GM12878 (cell line): ENCODE results near the gene MCF2L2. TPM values are rescaled to one million over a fixed set of nuclear protein-coding genes. Genes with fewer than 3 reads are reported as not detected.

ENCODE experiments used
- ATAC-seq: fragments of 200-7000 bp; cut with Tn5 transposase; 3 replicates; pipeline ENCODE4 v1.9.1; 2020; ENCODE audit warnings: mild to moderate bottlenecking, moderate library complexity
- BruUV-seq: library from RNA; stranded (reverse); fragments of 400-500 nt; replicated peaks from 2 replicates; lab custom pipeline; 2021; lab: Mats Ljungman, UMichigan
- CTCF ChIA-PET: fragments of 300-600 bp; sonication (Branson Sonifier 250); formaldehyde crosslinking; extraction: SDS; loops from one replicate; lab custom pipeline; 2021; ENCODE audit warnings: inconsistent platforms; lab: Yijun Ruan, JAX
- POLR2A ChIA-PET: fragments of 350-600 bp; formaldehyde crosslinking; extraction: SDS; loops from one replicate; lab custom pipeline; 2021; ENCODE audit warnings: inconsistent platforms; lab: Charles Lee
- RAD21 ChIA-PET: fragments of 300-600 bp; sonication (Branson Sonifier 250); formaldehyde crosslinking; loops from one replicate; lab custom pipeline; 2023; ENCODE audit warnings: antibody characterized with exemption; ENCODE audit not compliant: unreplicated experiment; lab: Charles Lee
- SMC1A ChIA-PET: fragments of 300-600 bp; sonication (Branson Sonifier 250); formaldehyde crosslinking; loops from one replicate; lab custom pipeline; 2023; ENCODE audit not compliant: unreplicated experiment, uncharacterized antibody; lab: Charles Lee
- DNase-seq: peaks from one replicate; pipeline ENCODE4 v3.0.0-alpha.2; 2011; ENCODE audit warnings: low read depth, low spot score
- FAIRE-seq: peaks from 3 replicates; lab custom pipeline; 2011; peaks lifted over from hg19 to GRCh38; lab: Jason Lieb, UNC
- H2AFZ ChIP-seq: 2 replicates; pipeline ENCODE4 v1.6.0; 2011; ENCODE audit warnings: low read depth, low read length, control low read depth; ENCODE audit not compliant: control insufficient read depth
- H3K27ac ChIP-seq: 2 replicates; pipeline ENCODE4 v1.5.1; 2011; ENCODE audit warnings: control low read depth; ENCODE audit not compliant: control insufficient read depth, insufficient read depth
- H3K27me3 ChIP-seq, 2 experiments: replicated peaks in 1 of 2; 2 replicates each; pipeline versions ENCODE4 v1.6.0 to v1.6.1; 2011; ENCODE audit warnings: low read length in 1 of 2; ENCODE audit not compliant: control insufficient read depth in 2 of 2, insufficient read depth in 2 of 2
- H3K36me3 ChIP-seq, 2 experiments: 2 replicates each; pipeline ENCODE4 v1.5.1; 2011; ENCODE audit warnings: low read length in 1 of 2; ENCODE audit not compliant: control insufficient read depth in 2 of 2, insufficient read depth in 2 of 2
- H3K4me1 ChIP-seq: 2 replicates; pipeline ENCODE4 v1.6.1; 2011; ENCODE audit warnings: mild to moderate bottlenecking, low read length, moderate library complexity, mixed read lengths; ENCODE audit not compliant: control insufficient read depth, insufficient read depth
- H3K4me2 ChIP-seq: 2 replicates; pipeline ENCODE4 v1.6.0; 2011; ENCODE audit warnings: control low read depth; ENCODE audit not compliant: control insufficient read depth, insufficient read depth
- H3K4me3 ChIP-seq: fragments of 200-600 bp; sonication (generic); 2 replicates; pipeline ENCODE4 v1.5.1; 2016
- H3K79me2 ChIP-seq: 2 replicates; pipeline ENCODE4 v1.6.0; 2011; ENCODE audit warnings: low read length; ENCODE audit not compliant: control insufficient read depth, insufficient read depth
- H3K9ac ChIP-seq: 2 replicates; pipeline ENCODE4 v1.8.0; 2011; ENCODE audit warnings: low read length, control low read depth, mixed read lengths; ENCODE audit not compliant: control insufficient read depth, insufficient read depth
- H3K9me3 ChIP-seq: replicated peaks from 3 replicates; pipeline ENCODE4 v1.5.1; 2011; ENCODE audit warnings: mild to moderate bottlenecking, low read length; ENCODE audit not compliant: control insufficient read depth, insufficient read depth
- H4K20me1 ChIP-seq: 2 replicates; pipeline ENCODE4 v1.6.0; 2011; ENCODE audit not compliant: control insufficient read depth, insufficient read depth
- ATF7 ChIP-seq: fragments of 450-650 bp; IDR thresholded peaks from 2 replicates; pipeline ENCODE4 v1.6.1; 2016; ENCODE audit warnings: low read depth, mild to moderate bottlenecking
- BCL3 ChIP-seq: IDR thresholded peaks from 2 replicates; pipeline ENCODE4 v1.6.1; 2011; ENCODE audit warnings: borderline replicate concordance, low read depth, mild to moderate bottlenecking, moderate library complexity, low read length; ENCODE audit not compliant: insufficient read depth, poor library complexity, severe bottlenecking
- CBX3 ChIP-seq: fragments of 200-600 bp; sonication (generic); IDR thresholded peaks from 2 replicates; pipeline ENCODE4 v1.6.1; 2016; ENCODE audit warnings: low read depth, borderline replicate concordance
- HDAC2 ChIP-seq: fragments of 200-600 bp; sonication (generic); IDR thresholded peaks from 2 replicates; pipeline ENCODE4 v1.6.1; 2017
- MTA2 ChIP-seq: fragments of 450-650 bp; IDR thresholded peaks from 2 replicates; pipeline ENCODE4 v1.6.1; 2016; ENCODE audit warnings: low read depth, mild to moderate bottlenecking, moderate library complexity
- NBN ChIP-seq: fragments of 450-650 bp; IDR thresholded peaks from 2 replicates; pipeline ENCODE4 v1.6.1; 2016
- NKRF ChIP-seq: fragments of 450-650 bp; conservative IDR thresholded peaks from 2 replicates; pipeline ENCODE4 v1.6.1; 2017; ENCODE audit warnings: mild to moderate bottlenecking, moderate library complexity
- POU2F2 ChIP-seq: IDR thresholded peaks from 3 replicates; pipeline ENCODE4 v1.6.1; 2011; ENCODE audit warnings: low read depth, mild to moderate bottlenecking, low read length, borderline replicate concordance
- RAD21 ChIP-seq: IDR thresholded peaks from 2 replicates; pipeline ENCODE4 v1.6.1; 2011; ENCODE audit warnings: mild to moderate bottlenecking, low read depth, low read length, moderate library complexity; ENCODE audit not compliant: insufficient read depth
- SPI1 ChIP-seq: IDR thresholded peaks from 2 replicates; pipeline ENCODE4 v1.6.1; 2011; ENCODE audit warnings: low read depth, mild to moderate bottlenecking, low read length, moderate library complexity, borderline replicate concordance; ENCODE audit not compliant: insufficient read depth
- ZNF592 ChIP-seq: fragments of 450-650 bp; IDR thresholded peaks from 2 replicates; pipeline ENCODE4 v1.6.1; 2017; ENCODE audit warnings: mild to moderate bottlenecking, moderate library complexity
- WGBS: methylation state at CpG from one replicate; pipeline ENCODE4 v1.1.6; 2016; ENCODE audit warnings: low lambda C conversion rate; ENCODE audit not compliant: insufficient replicate concordance, insufficient coverage; ENCODE audit errors: missing lambda C conversion rate; 5-methylcytosine and 5-hydroxymethylcytosine counted together
- in situ Hi-C: fragments of 300-500 bp; cut with MboI; formaldehyde crosslinking; loops from 9 replicates; pipeline ENCODE4 v1.14.3; 2018; ENCODE audit warnings: mixed read lengths
- intact Hi-C: fragments of 100-400 bp; cut with micrococcal nuclease; formaldehyde crosslinking; loops from one replicate; pipeline ENCODE4 v1.14.2; 2022; ENCODE audit not compliant: unreplicated experiment
- polyA plus RNA-seq, 11 experiments: library from polyadenylated mRNA; depleted of rRNA in 4 of 11; unstranded in 6 of 11; stranded (reverse) in 5 of 11; fragments of >200 nt; fragmentation: Nextera tagmentation in 4 of 11; fragmentation: Illumina TruSeq in 1 of 11; extraction: Ambion mirVana in 4 of 11; extraction: Trizol in 1 of 11; gene quantifications; 1 replicate in 1 of 11; 2 replicates in 10 of 11; pipeline versions ENCODE4 v1.2.1 to v1.2.3, GENCODE V29; 2011 to 2016; ENCODE audit warnings: inconsistent platforms in 2 of 11, missing spikeins in 2 of 11, low read depth in 1 of 11
- total RNA-seq, 4 experiments: library from RNA; depleted of rRNA in 3 of 4; stranded (reverse); fragments of >200 nt in 3 of 4; fragmentation: Illumina TruSeq in 1 of 4; extraction: Trizol in 1 of 4; gene quantifications; 2 replicates each; pipeline versions ENCODE4 v1.2.1 to v1.2.3, GENCODE V29; 2013 to 2021

The MCF2L2 gene
- total and polyA plus RNA-seq, 10 of the 15 experiments (the other 5 are each of a cell fraction or from before 2014, with no cell fraction given), result 0.37 to 2.8 (median 1.4) TPM

- Histone ChIP-seq H3K9me3 (peaks cover 6% of the 10 kb centered on the region; the same call in 2 of the 3 replicates), H2AFZ (no peak overlapping the region), H3K36me3 (no peaks in the 10 kb centered on the region), H3K9ac (no peak overlapping the region), H3K27me3 (no peaks in the 10 kb centered on the region; a peak in 2 of 4 replicates), H3K4me2 (no peak overlapping the region), H3K79me2 (no peaks in the 10 kb centered on the region), H3K27ac (no peak overlapping the region), H3K4me3 (no peak overlapping the region), H3K4me1 (no peaks in the 10 kb centered on the region), H4K20me1 (no peaks in the 10 kb centered on the region)
- CTCF ChIA-PET, result interaction anchor here (0.6 to 0.9 kb wide), 3 partner anchors 14 to 50 kb away, joined by 3 read pairs; no protein-coding TSS in a partner anchor
- ATAC-seq (no peak), DNase-seq (no peak), FAIRE-seq (no peak)
- POLR2A ChIA-PET, result no interaction called here
- intact Hi-C loops (no loop called here), in situ Hi-C loops (no loop called here)
- no peak for TF ChIP-seq RAD21
- no peak for TF ChIP-seq POU2F2
- TF ChIP-seq NBN, result no peak
- no peak for TF ChIP-seq CBX3
- SMC1A ChIA-PET, result no interaction called here
- no TSS peak for BruUV-seq
- WGBS, result 26% methylated on average over 2 of the region's 2 CpGs
- RAD21 ChIA-PET, result no interaction called here
Measured at GRCh38 chr3:183244219-183244618, 184.2 kb downstream of the MCF2L2 start.

GRCh38 chr3:183242431-183242830 is 186.0 kb downstream of the MCF2L2 start:
- Histone ChIP-seq H3K9ac (no peak overlapping the region), H3K79me2 (no peaks in the 10 kb centered on the region), H3K9me3 (peaks cover 6% of the 10 kb centered on the region; the same call in 2 of the 3 replicates), H3K4me2 (no peak overlapping the region), H3K27ac (no peak overlapping the region), H3K4me3 (no peak overlapping the region), H3K36me3 (no peaks in the 10 kb centered on the region), H2AFZ (no peak overlapping the region), H3K4me1 (no peaks in the 10 kb centered on the region), H3K27me3 (no peaks in the 10 kb centered on the region; a peak in 2 of 4 replicates), H4K20me1 (no peaks in the 10 kb centered on the region)
- ATAC-seq (no peak), DNase-seq (no peak), FAIRE-seq (no peak)
- ChIA-PET SMC1A (no interaction called here), RAD21 (no interaction called here), CTCF (no interaction called here), POLR2A (no interaction called here)
- in situ Hi-C loops (no loop called here), intact Hi-C loops (no loop called here)
- TF ChIP-seq BCL3, result no peak
- TF ChIP-seq NKRF, result no peak
- TF ChIP-seq MTA2, result no peak
- no peak for TF ChIP-seq HDAC2
- no peak for TF ChIP-seq ATF7
- no peak for TF ChIP-seq SPI1
- TF ChIP-seq ZNF592, result no peak
- WGBS, result 8% methylated on average over 1 of the region's 1 CpG
- BruUV-seq, result no TSS peak
